ENCODE data around the gene CPAMD8.

Gene CPAMD8

GRCh38 chr19:17073869-17074633, 47.4 kb upstream of the CPAMD8 start:
- no peak for DNase-seq (ENCODE audit: low read depth)
- TF ChIP-seq MAX (IDR thresholded peaks at IDR 0.05; ENCODE audit: low read depth, low read length), result no peak
- TF ChIP-seq POLR2A (IDR thresholded peaks at IDR 0.05; ENCODE audit: extremely low read depth, insufficient read length), result no peak
- TF ChIP-seq CTCF (IDR thresholded peaks at IDR 0.05; ENCODE audit: low read depth, low read length), result no peak
- no peak for TF ChIP-seq MYC (IDR thresholded peaks at IDR 0.05; ENCODE audit: low read depth, low read length)
- H3K4me3 ChIP-seq (ENCODE audit: low read depth, low read length), result peak overlapping the region; percentile 96

GRCh38 chr19:17070912-17071311, 44.3 kb upstream of the CPAMD8 start:
- H3K4me3 ChIP-seq (ENCODE audit: low read depth, low read length), result no peak overlapping the region
- no peak for DNase-seq (ENCODE audit: low read depth)
- TF ChIP-seq MAX (IDR thresholded peaks at IDR 0.05; ENCODE audit: low read depth, low read length), result no peak

- peak; percentile 72 for DNase-seq (ENCODE audit: low read depth)
- H3K4me3 ChIP-seq (ENCODE audit: low read depth, low read length), result no peak overlapping the region
- TF ChIP-seq CTCF (IDR thresholded peaks at IDR 0.05; ENCODE audit: low read depth, low read length) (no peak), MYC (IDR thresholded peaks at IDR 0.05; ENCODE audit: low read depth, low read length) (no peak), MAX (IDR thresholded peaks at IDR 0.05; ENCODE audit: low read depth, low read length) (no peak), POLR2A (IDR thresholded peaks at IDR 0.05; ENCODE audit: extremely low read depth, insufficient read length) (no peak)
Observed at GRCh38 chr19:17070421-17070820, 43.8 kb upstream of the CPAMD8 start.

GRCh38 chr19:17069193-17069592, 42.6 kb upstream of the CPAMD8 start:
- DNase-seq (ENCODE audit: low read depth), result peak; percentile 26
- H3K4me3 ChIP-seq (ENCODE audit: low read depth, low read length), result no peak overlapping the region
- TF ChIP-seq CTCF (IDR thresholded peaks at IDR 0.05; ENCODE audit: low read depth, low read length), result peak; percentile 10
- TF ChIP-seq POLR2A (IDR thresholded peaks at IDR 0.05; ENCODE audit: extremely low read depth, insufficient read length), result no peak

- no peak for DNase-seq (ENCODE audit: low read depth)
- TF ChIP-seq MAX (IDR thresholded peaks at IDR 0.05; ENCODE audit: low read depth, low read length) (no peak), MYC (IDR thresholded peaks at IDR 0.05; ENCODE audit: low read depth, low read length) (no peak), CTCF (IDR thresholded peaks at IDR 0.05; ENCODE audit: low read depth, low read length) (no peak), POLR2A (IDR thresholded peaks at IDR 0.05; ENCODE audit: extremely low read depth, insufficient read length) (no peak)
- H3K4me3 ChIP-seq (ENCODE audit: low read depth, low read length), result no peak overlapping the region
Observed at GRCh38 chr19:17063428-17063827, 36.8 kb upstream of the CPAMD8 start.

- H3K4me3 ChIP-seq (ENCODE audit: low read depth, low read length), result no peak overlapping the region
- TF ChIP-seq CTCF (IDR thresholded peaks at IDR 0.05; ENCODE audit: low read depth, low read length), result no peak
- no peak for TF ChIP-seq MYC (IDR thresholded peaks at IDR 0.05; ENCODE audit: low read depth, low read length)
- no peak for TF ChIP-seq MAX (IDR thresholded peaks at IDR 0.05; ENCODE audit: low read depth, low read length)
- TF ChIP-seq POLR2A (IDR thresholded peaks at IDR 0.05; ENCODE audit: extremely low read depth, insufficient read length), result no peak
- no peak for DNase-seq (ENCODE audit: low read depth)
Observed at GRCh38 chr19:17061691-17062090, 35.1 kb upstream of the CPAMD8 start.

Measured in NB4 (cell line).